Measurements from ENCODE around the gene PFKM. TPM values are rescaled to one million over a fixed set of nuclear protein-coding genes. Genes with fewer than 3 reads are reported as not detected.
"Not testable (repeated sequence)": the region's sequence is repeated elsewhere in the genome, so short reads cannot be mapped to it uniquely, and the experiment has no call there.

The PFKM gene
- total and polyA plus RNA-seq, 2 donors from 2014 or later, result 67.7 to 69.6 TPM

DNA sequence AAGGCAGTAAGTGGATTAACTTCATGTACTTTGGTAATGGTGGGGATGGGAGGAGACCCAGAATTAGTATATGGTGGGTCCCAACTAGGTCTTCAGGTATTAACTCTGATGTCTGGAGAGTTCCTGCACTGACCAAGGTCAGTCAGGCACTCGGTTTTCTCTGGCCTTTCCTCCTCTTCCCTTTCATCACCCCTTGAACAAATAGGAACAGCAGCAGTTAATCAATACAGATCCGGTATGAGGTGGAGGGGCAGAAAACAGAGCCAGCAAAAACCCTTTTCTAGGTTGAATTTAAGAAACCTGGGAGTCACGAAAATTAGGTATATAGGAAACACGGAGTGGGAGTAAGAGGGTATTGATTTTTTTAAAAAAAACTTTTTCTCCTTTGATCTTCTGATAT, 4.0 kb downstream of the PFKM start:
- FAIRE-seq (no peak), DNase-seq (no peak)
- Histone ChIP-seq H3K9me3 (ENCODE audit: control insufficient read depth in 2 of 3, insufficient read depth in 1 of 3, low read length in 3 of 3) (no peaks in the 10 kb centered on the region), H3K9ac (ENCODE audit: low read length in 3 of 3) (no peak overlapping the region), H3K27ac (ENCODE audit: low read depth in 2 of 2, low read length in 2 of 2) (no peak overlapping the region), H3K27me3 (ENCODE audit: control insufficient read depth, insufficient read depth, low read length) (no peaks in the 10 kb centered on the region), H3K4me3 (ENCODE audit: low read length in 3 of 3) (no peak overlapping the region), H3K36me3 (ENCODE audit: control insufficient read depth in 2 of 3, insufficient read depth in 3 of 3, low read length in 3 of 3) (peaks cover 2 to 18% (median 10%) of the 10 kb centered on the region in 3 donors), H3K4me1 (ENCODE audit: control insufficient read depth in 2 of 3, insufficient read depth in 2 of 3, low read depth in 1 of 3, low read length in 3 of 3) (no peaks in the 10 kb centered on the region)
- TF ChIP-seq, protein P1, sequence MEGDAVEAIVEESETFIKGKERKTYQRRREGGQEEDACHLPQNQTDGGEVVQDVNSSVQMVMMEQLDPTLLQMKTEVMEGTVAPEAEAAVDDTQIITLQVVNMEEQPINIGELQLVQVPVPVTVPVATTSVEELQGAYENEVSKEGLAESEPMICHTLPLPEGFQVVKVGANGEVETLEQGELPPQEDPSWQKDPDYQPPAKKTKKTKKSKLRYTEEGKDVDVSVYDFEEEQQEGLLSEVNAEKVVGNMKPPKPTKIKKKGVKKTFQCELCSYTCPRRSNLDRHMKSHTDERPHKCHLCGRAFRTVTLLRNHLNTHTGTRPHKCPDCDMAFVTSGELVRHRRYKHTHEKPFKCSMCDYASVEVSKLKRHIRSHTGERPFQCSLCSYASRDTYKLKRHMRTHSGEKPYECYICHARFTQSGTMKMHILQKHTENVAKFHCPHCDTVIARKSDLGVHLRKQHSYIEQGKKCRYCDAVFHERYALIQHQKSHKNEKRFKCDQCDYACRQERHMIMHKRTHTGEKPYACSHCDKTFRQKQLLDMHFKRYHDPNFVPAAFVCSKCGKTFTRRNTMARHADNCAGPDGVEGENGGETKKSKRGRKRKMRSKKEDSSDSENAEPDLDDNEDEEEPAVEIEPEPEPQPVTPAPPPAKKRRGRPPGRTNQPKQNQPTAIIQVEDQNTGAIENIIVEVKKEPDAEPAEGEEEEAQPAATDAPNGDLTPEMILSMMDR (IDR thresholded peaks at IDR 0.05; ENCODE audit: borderline replicate concordance, extremely low read depth, insufficient read depth), result no peak
- intact Hi-C loops (cut with DNase I), result no loop called here

DNA sequence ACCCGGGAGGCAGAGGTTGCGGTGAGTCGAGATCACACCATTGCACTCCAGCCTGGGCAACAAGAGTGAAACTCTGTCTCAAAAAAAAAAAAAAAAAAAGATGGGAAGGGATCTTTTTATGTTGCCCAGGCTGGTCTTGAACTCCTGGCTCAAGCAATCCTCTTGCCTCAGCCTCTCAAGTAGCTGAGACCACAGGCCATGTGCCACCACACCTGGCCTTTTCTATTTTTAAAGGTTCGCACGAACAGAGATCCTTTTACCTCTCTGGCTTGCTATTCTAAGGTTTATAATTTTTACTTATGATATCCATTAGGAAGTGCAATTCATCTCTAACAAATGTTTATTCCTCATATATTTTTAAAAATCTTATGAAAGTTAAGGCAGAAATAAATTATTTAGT, 6.4 kb downstream of the PFKM start:
- H3K27me3 ChIP-seq (ENCODE audit: control insufficient read depth, insufficient read depth, low read length); intact Hi-C loops (cut with DNase I); FAIRE-seq; H3K4me3 ChIP-seq (ENCODE audit: low read length in 3 of 3); H3K9me3 ChIP-seq (ENCODE audit: control insufficient read depth in 2 of 3, insufficient read depth in 1 of 3, low read length in 3 of 3); H3K27ac ChIP-seq (ENCODE audit: low read depth in 2 of 2, low read length in 2 of 2); H3K9ac ChIP-seq (ENCODE audit: low read length in 3 of 3); DNase-seq; H3K4me1 ChIP-seq (ENCODE audit: control insufficient read depth in 2 of 3, insufficient read depth in 2 of 3, low read depth in 1 of 3, low read length in 3 of 3): not testable (repeated sequence)
- H3K36me3 ChIP-seq (ENCODE audit: control insufficient read depth in 2 of 3, insufficient read depth in 3 of 3, low read length in 3 of 3), result peaks cover 3 to 20% (median 14%) of the 10 kb centered on the region in 3 donors

DNA sequence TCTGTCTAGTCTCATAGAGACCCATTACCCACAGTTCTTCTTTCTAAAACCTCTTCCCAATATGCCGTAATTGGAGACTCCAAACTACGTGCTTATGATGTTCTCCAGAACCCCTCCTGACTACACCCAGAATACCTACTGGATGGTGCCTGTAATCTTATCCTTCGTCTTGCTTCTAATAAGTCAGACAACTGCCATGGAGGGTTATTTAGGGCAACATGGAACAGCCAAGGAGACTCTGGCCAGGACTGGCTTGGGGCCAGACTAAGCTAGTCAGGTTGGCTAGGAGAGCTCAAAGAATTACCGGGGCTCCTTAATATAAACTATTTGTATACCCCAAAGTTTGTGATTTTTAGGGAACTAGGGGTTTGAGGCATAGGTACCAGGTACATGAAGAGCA, 6.8 kb downstream of the PFKM start:
- intact Hi-C loops (cut with DNase I), result no loop called here
- no peaks in the 10 kb centered on the region for H3K27me3 ChIP-seq (ENCODE audit: control insufficient read depth, insufficient read depth, low read length)
- H3K27ac ChIP-seq (ENCODE audit: low read depth in 2 of 2, low read length in 2 of 2), result no peak overlapping the region
- FAIRE-seq, result no peak
- no peaks in the 10 kb centered on the region for H3K9me3 ChIP-seq (ENCODE audit: control insufficient read depth in 2 of 3, insufficient read depth in 1 of 3, low read length in 3 of 3)
- no peak overlapping the region for H3K4me3 ChIP-seq (ENCODE audit: low read length in 3 of 3)
- TF ChIP-seq, protein P1 (IDR thresholded peaks at IDR 0.05; ENCODE audit: borderline replicate concordance, extremely low read depth, insufficient read depth), result no peak
- no peak for DNase-seq
- H3K4me1 ChIP-seq (ENCODE audit: control insufficient read depth in 2 of 3, insufficient read depth in 2 of 3, low read depth in 1 of 3, low read length in 3 of 3), result no peaks in the 10 kb centered on the region
- H3K36me3 ChIP-seq (ENCODE audit: control insufficient read depth in 2 of 3, insufficient read depth in 3 of 3, low read length in 3 of 3), result peaks cover 3 to 24% (median 14%) of the 10 kb centered on the region in 3 donors
- H3K9ac ChIP-seq (ENCODE audit: low read length in 3 of 3), result no peak overlapping the region

DNA sequence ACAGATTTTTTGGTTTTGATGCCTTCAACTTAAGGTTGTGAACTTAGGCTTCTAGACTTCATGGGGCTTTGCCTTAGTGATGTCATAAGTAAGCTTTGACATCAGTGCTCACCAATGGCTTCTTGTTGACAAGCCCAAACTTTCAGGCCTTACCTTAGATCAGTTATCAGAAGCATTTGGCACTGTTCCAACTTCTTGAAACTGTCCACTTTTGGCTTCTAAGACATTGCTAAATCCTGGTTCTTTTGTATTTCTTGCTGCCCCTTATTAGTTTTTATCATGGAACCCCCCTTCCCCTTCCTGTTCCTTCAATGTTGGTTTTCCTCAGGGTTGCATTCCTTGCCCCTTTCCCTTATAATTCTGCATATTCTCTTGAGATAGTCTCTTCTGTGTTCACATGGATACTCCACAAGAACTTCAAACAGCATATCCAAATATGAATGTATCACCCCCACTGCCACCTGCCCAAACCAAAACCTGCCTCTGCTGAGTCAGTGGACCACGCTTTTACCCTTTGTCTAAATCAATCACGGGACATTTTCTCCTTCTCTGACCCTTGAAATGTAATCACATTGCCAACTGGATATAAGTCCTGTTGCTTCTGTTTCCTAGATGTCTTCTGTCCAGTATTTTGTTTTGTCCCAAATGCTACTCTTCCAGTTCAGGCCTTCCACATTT, 7.9 kb downstream of the PFKM start:
- Histone ChIP-seq H3K36me3 (ENCODE audit: control insufficient read depth in 2 of 3, insufficient read depth in 3 of 3, low read length in 3 of 3) (peaks cover 3 to 35% (median 20%) of the 10 kb centered on the region in 3 donors), H3K27ac (ENCODE audit: low read depth in 2 of 2, low read length in 2 of 2) (no peak overlapping the region), H3K4me3 (ENCODE audit: low read length in 3 of 3) (no peak overlapping the region), H3K9ac (ENCODE audit: low read length in 3 of 3) (no peak overlapping the region), H3K27me3 (ENCODE audit: control insufficient read depth, insufficient read depth, low read length) (no peaks in the 10 kb centered on the region), H3K4me1 (ENCODE audit: control insufficient read depth in 2 of 3, insufficient read depth in 2 of 3, low read depth in 1 of 3, low read length in 3 of 3) (no peaks in the 10 kb centered on the region), H3K9me3 (ENCODE audit: control insufficient read depth in 2 of 3, insufficient read depth in 1 of 3, low read length in 3 of 3) (no peaks in the 10 kb centered on the region)
- FAIRE-seq, result no peak
- TF ChIP-seq, protein P1 (IDR thresholded peaks at IDR 0.05; ENCODE audit: borderline replicate concordance, extremely low read depth, insufficient read depth), result no peak
- DNase-seq, result no peak
- intact Hi-C loops (cut with DNase I), result no loop called here

Data from kidney (tissue), 14 donors.